H1 (cell line): ENCODE data around the gene RPS5. TPM values are rescaled to one million over a fixed set of nuclear protein-coding genes. Genes with fewer than 3 reads are reported as not detected.
"Not testable (repeated sequence)": the region's sequence is repeated elsewhere in the genome, so short reads cannot be mapped to it uniquely, and the experiment has no call there.

ENCODE experiments used
- CTCF ChIA-PET: fragments of 300-600 bp; sonication (Branson Sonifier 250); formaldehyde crosslinking; loops from one replicate; lab custom pipeline; 2021; ENCODE audit not compliant: partially characterized antibody; lab: Charles Lee
- POLR2A ChIA-PET: fragments of 300-600 bp; sonication (Branson Sonifier 250); formaldehyde crosslinking; loops from one replicate; lab custom pipeline; 2021; ENCODE audit warnings: inconsistent platforms; ENCODE audit not compliant: partially characterized antibody; lab: Charles Lee
- DNase-seq, 2 experiments: peaks; one replicate each; pipeline versions ENCODE4 v3.0.0 to v3.0.0-alpha.2; 2010 to 2022; ENCODE audit warnings: low spot score in 2 of 2, low read depth in 1 of 2, mixed read lengths in 1 of 2
- FAIRE-seq: peaks from 2 replicates; lab custom pipeline; 2011; peaks lifted over from hg19 to GRCh38; lab: Jason Lieb, UNC
- H2AFZ ChIP-seq: 2 replicates; pipeline ENCODE4 v1.8.1; 2012; ENCODE audit warnings: low read length, inconsistent platforms
- H2AK5ac ChIP-seq: 2 replicates; pipeline ENCODE4 v1.6.1; 2013; ENCODE audit warnings: low read depth, low read length
- H2BK120ac ChIP-seq: replicated peaks from 2 replicates; pipeline ENCODE3; 2013; ENCODE audit warnings: low read depth, low read length, inconsistent platforms
- H2BK12ac ChIP-seq: 2 replicates; pipeline ENCODE4 v1.6.1; 2013; ENCODE audit warnings: low read depth, low read length
- H2BK15ac ChIP-seq: 2 replicates; pipeline ENCODE4 v1.6.1; 2013; ENCODE audit warnings: low read length
- H2BK20ac ChIP-seq: 2 replicates; pipeline ENCODE4 v1.6.1; 2013; ENCODE audit warnings: low read length
- H2BK5ac ChIP-seq: 2 replicates; pipeline ENCODE4 v1.6.1; 2013; ENCODE audit warnings: low read depth, low read length
- H3K14ac ChIP-seq: 2 replicates; pipeline ENCODE4 v1.6.1; 2013; ENCODE audit warnings: inconsistent platforms; ENCODE audit not compliant: insufficient read length
- H3K18ac ChIP-seq: 2 replicates; pipeline ENCODE4 v1.6.1; 2013; ENCODE audit warnings: low read length; ENCODE audit errors: extremely low read depth
- H3K23ac ChIP-seq: 2 replicates; pipeline ENCODE4 v1.6.1; 2013; ENCODE audit warnings: inconsistent platforms; ENCODE audit not compliant: insufficient read length
- H3K23me2 ChIP-seq: 2 replicates; pipeline ENCODE4 v1.6.1; 2013; ENCODE audit warnings: low read depth, low read length
- H3K27ac ChIP-seq: 2 replicates; pipeline ENCODE4 v1.6.1; 2011; ENCODE audit warnings: low read depth, low read length, inconsistent platforms
- H3K27me3 ChIP-seq, 4 experiments: replicated peaks in 1 of 4; 1 replicate in 1 of 4; 2 replicates in 3 of 4; pipeline versions ENCODE4 v1.6.1 to v1.8.1; 2011 to 2013; ENCODE audit warnings: low read length in 3 of 4, mild to moderate bottlenecking in 3 of 4, inconsistent platforms in 2 of 4, mixed read lengths in 2 of 4, moderate library complexity in 1 of 4; ENCODE audit not compliant: control insufficient read depth in 3 of 4, insufficient read depth in 3 of 4; ENCODE audit errors: extremely low read depth in 1 of 4
- H3K36me3 ChIP-seq, 4 experiments: 2 replicates each; pipeline versions ENCODE4 v1.6.1 to v1.8.1; 2011 to 2013; ENCODE audit warnings: mild to moderate bottlenecking in 4 of 4, low read length in 3 of 4, moderate library complexity in 2 of 4, control low read depth in 1 of 4, inconsistent platforms in 1 of 4; ENCODE audit not compliant: insufficient read depth in 4 of 4, control insufficient read depth in 2 of 4
- H3K4ac ChIP-seq: replicated peaks from 2 replicates; pipeline ENCODE3; 2013; ENCODE audit warnings: low read length, low read depth, mixed read lengths, inconsistent platforms; ENCODE audit not compliant: insufficient read length
- H3K4me1 ChIP-seq, 4 experiments: replicated peaks in 1 of 4; 1 replicate in 1 of 4; 2 replicates in 3 of 4; pipeline versions ENCODE4 v1.6.1 to v1.8.1; 2011 to 2013; ENCODE audit warnings: low read length in 3 of 4, inconsistent platforms in 2 of 4, mixed read lengths in 1 of 4; ENCODE audit not compliant: insufficient read depth in 4 of 4, control insufficient read depth in 3 of 4
- H3K4me2 ChIP-seq, 2 experiments: 2 replicates each; pipeline versions ENCODE4 v1.6.1 to v1.8.1; 2011 to 2013; ENCODE audit warnings: low read depth in 2 of 2, low read length in 2 of 2, control low read depth in 1 of 2, inconsistent platforms in 1 of 2, mild to moderate bottlenecking in 1 of 2; ENCODE audit not compliant: insufficient read depth in 1 of 2
- H3K4me3 ChIP-seq, 4 experiments: fragments of 200-600, 300-600 bp in 1 of 4; sonication (generic), shearing (Covaris generic), sonication (Bioruptor Twin) in 1 of 4; 2 replicates each; pipeline versions ENCODE4 v1.5.1 to v1.8.1; 2011 to 2016; ENCODE audit warnings: low read length in 4 of 4, low read depth in 3 of 4, control low read depth in 2 of 4, inconsistent platforms in 2 of 4, mild to moderate bottlenecking in 2 of 4, mixed read lengths in 1 of 4, moderate library complexity in 1 of 4; ENCODE audit not compliant: insufficient read depth in 2 of 4; ENCODE audit errors: extremely low read depth in 1 of 4
- H3K56ac ChIP-seq: replicated peaks from 2 replicates; pipeline ENCODE3; 2013; ENCODE audit warnings: low read depth, mild to moderate bottlenecking, mixed read lengths, low read length, inconsistent platforms; ENCODE audit not compliant: insufficient read length
- H3K79me1 ChIP-seq: 2 replicates; pipeline ENCODE4 v1.6.1; 2013; ENCODE audit warnings: low read depth, low read length, control low read depth
- H3K79me2 ChIP-seq, 2 experiments: 2 replicates each; pipeline versions ENCODE4 v1.6.1 to v1.8.1; 2012 to 2013; ENCODE audit warnings: low read length in 2 of 2, mild to moderate bottlenecking in 2 of 2, inconsistent platforms in 1 of 2; ENCODE audit not compliant: insufficient read depth in 2 of 2, control insufficient read depth in 1 of 2
- H3K9ac ChIP-seq, 4 experiments: replicated peaks in 1 of 4; 1 replicate in 1 of 4; 2 replicates in 3 of 4; pipeline versions ENCODE4 v1.6.1 to v1.8.1; 2011 to 2013; ENCODE audit warnings: low read depth in 3 of 4, low read length in 3 of 4, control low read depth in 2 of 4, mild to moderate bottlenecking in 2 of 4, moderate library complexity in 2 of 4, inconsistent platforms in 1 of 4; ENCODE audit errors: extremely low read depth in 1 of 4
- H3K9me3 ChIP-seq, 2 experiments: 2 replicates each; pipeline versions ENCODE4 v1.6.1 to v1.8.1; 2012 to 2013; ENCODE audit warnings: mild to moderate bottlenecking in 2 of 2, moderate library complexity in 2 of 2, control low read depth in 1 of 2, inconsistent platforms in 1 of 2, low read depth in 1 of 2, low read length in 1 of 2, mixed read lengths in 1 of 2; ENCODE audit not compliant: insufficient read depth in 2 of 2
- H4K20me1 ChIP-seq, 2 experiments: replicated peaks in 1 of 2; 2 replicates each; pipeline versions ENCODE3 to v1.8.1; 2011 to 2013; ENCODE audit warnings: inconsistent platforms in 2 of 2, low read length in 2 of 2, mild to moderate bottlenecking in 1 of 2; ENCODE audit not compliant: insufficient read depth in 2 of 2, control insufficient read depth in 1 of 2
- H4K5ac ChIP-seq: 2 replicates; pipeline ENCODE4 v1.6.1; 2013; ENCODE audit warnings: low read length, low read depth, mixed read lengths, inconsistent platforms; ENCODE audit not compliant: insufficient read length
- H4K8ac ChIP-seq: 2 replicates; pipeline ENCODE4 v1.8.0; 2013; ENCODE audit warnings: mild to moderate bottlenecking, moderate library complexity, low read length, inconsistent platforms; ENCODE audit not compliant: insufficient read depth; ENCODE audit errors: extremely low read depth
- H4K91ac ChIP-seq: replicated peaks from 2 replicates; pipeline ENCODE3; 2013; ENCODE audit warnings: low read length, mixed read lengths, inconsistent platforms; ENCODE audit not compliant: insufficient read length
- WGBS, 2 experiments: shearing (Covaris generic) in 1 of 2; methylation state at CpG; one replicate each; pipeline versions ENCODE4 v1.1.6 to v1.1.7; 2013 to 2015; ENCODE audit warnings: low lambda C conversion rate in 2 of 2, mixed read lengths in 2 of 2, inconsistent platforms in 1 of 2, low coverage in 1 of 2, missing lambda C conversion rate in 1 of 2; ENCODE audit not compliant: insufficient replicate concordance in 2 of 2, insufficient coverage in 1 of 2, insufficient read length in 1 of 2; ENCODE audit errors: extremely low coverage in 1 of 2, missing lambda C conversion rate in 1 of 2; 5-methylcytosine and 5-hydroxymethylcytosine counted together
- polyA plus RNA-seq, 7 experiments: library from polyadenylated mRNA; depleted of rRNA in 3 of 7; stranded (reverse) in 5 of 7; unstranded in 2 of 7; fragments of >200 nt in 5 of 7; fragments of 200-250 nt in 2 of 7; gene quantifications; 1 replicate in 5 of 7; 2 replicates in 1 of 7; 4 replicates in 1 of 7; pipeline versions ENCODE4 v1.2.1 to v1.2.3, GENCODE V29; 2011 to 2013; ENCODE audit warnings: missing spikeins in 2 of 7, mixed read lengths in 2 of 7
- total RNA-seq: library from RNA; stranded (reverse); fragmentation: NEBNext Ultra II Directional; extraction: Animal tissue kit (Norgen Biotek cat#: 25700); gene quantifications from 2 replicates; pipeline ENCODE4 v1.2.1, GENCODE V29; 2021

The RPS5 gene
- total and polyA plus RNA-seq, 2 of the 8 experiments (the other 6 are each of a cell fraction or from before 2014, with no cell fraction given), result 1,557 to 5,731 TPM

- H3K79me2 ChIP-seq, H3K27me3 ChIP-seq, H2BK20ac ChIP-seq, H2BK15ac ChIP-seq, H2BK12ac ChIP-seq, H3K9me3 ChIP-seq, H3K9ac ChIP-seq, H4K5ac ChIP-seq, H3K79me1 ChIP-seq, H3K56ac ChIP-seq, DNase-seq, H2BK5ac ChIP-seq, H3K4ac ChIP-seq, H3K18ac ChIP-seq, H3K27ac ChIP-seq, H3K14ac ChIP-seq, H2AK5ac ChIP-seq, H2AFZ ChIP-seq, H3K4me3 ChIP-seq, H4K91ac ChIP-seq, FAIRE-seq, H3K23ac ChIP-seq, H4K8ac ChIP-seq, H2BK120ac ChIP-seq, H3K4me2 ChIP-seq, H3K36me3 ChIP-seq, H4K20me1 ChIP-seq: not testable (repeated sequence)
- CTCF ChIA-PET, result interaction anchor here (0.7 kb wide), 1 partner anchor 123 kb away, joined by 3 read pairs; no protein-coding TSS in a partner anchor
- Histone ChIP-seq H3K23me2 (peaks cover 18% of the 10 kb centered on the region), H3K4me1 (peaks cover 0 to 22% (median 11%) of the 10 kb centered on the region in 4 experiments; a peak in 5 of 7 replicates)
- POLR2A ChIA-PET, result interaction anchor here (1.5 kb wide), 1 partner anchor 10 kb away, joined by 4 read pairs; no protein-coding TSS in a partner anchor
- 100% methylated on average over 1 of the region's 5 CpGs; no CpG with 5 or more reads in 1 of the 2 experiments for WGBS, 2 experiments
Measured at GRCh38 chr19:58403920-58404478, 16.9 kb downstream of the RPS5 start.
